Measurements from ENCODE around the gene PPT2. TPM values are rescaled to one million over a fixed set of nuclear protein-coding genes. Genes with fewer than 3 reads are reported as not detected.

Gene PPT2
- total and polyA plus RNA-seq, 2 of the 13 experiments (the other 11 are each of a cell fraction or from before 2014, with no cell fraction given) = 39.2 to 61.8 TPM

- peaks cover 28% of the 10 kb centered on the region for H3K4me1 ChIP-seq (ENCODE audit: insufficient read depth, low read length)
- WGBS (ENCODE audit: low lambda C conversion rate) = 94% methylated on average over 12 of the region's 12 CpGs
- no peaks in the 10 kb centered on the region for H4K20me1 ChIP-seq (ENCODE audit: insufficient read depth, low read length)
- peaks cover 12 to 29% of the 10 kb centered on the region in 2 experiments for H3K36me3 ChIP-seq (replicated peaks in 1 of 2; ENCODE audit: control insufficient read depth in 1 of 2, insufficient read depth in 2 of 2, low read length in 2 of 2)
- H3K9me3 ChIP-seq (ENCODE audit: low read length) = no peaks in the 10 kb centered on the region
- no TSS peak for BruUV-seq (replicated peaks)
- DNase-seq (ENCODE audit: low spot score) (no peak), ATAC-seq (no peak), FAIRE-seq (no peak)
- no peak overlapping the region for H2AFZ ChIP-seq (ENCODE audit: low read length)
- no peak for TF ChIP-seq NFKB2 (CRISPR knock-in tag; IDR thresholded peaks at IDR 0.05; ENCODE audit: borderline replicate concordance)
- TF ChIP-seq ZNF780A (CRISPR knock-in tag; IDR thresholded peaks at IDR 0.05) = no peak
- peak; percentile 54 for TF ChIP-seq RBFOX2 (IDR thresholded peaks at IDR 0.05; ENCODE audit: low read depth, low read length)
- peak; percentile 74; the same call in 1 of the 2 replicates for TF ChIP-seq ZNF770 (CRISPR knock-in tag; IDR thresholded peaks at IDR 0.05)
- TF ChIP-seq ELK4 (CRISPR knock-in tag; IDR thresholded peaks at IDR 0.05; ENCODE audit: borderline replicate concordance) = no peak
- no peak overlapping the region for H3K4me2 ChIP-seq (ENCODE audit: low read depth, low read length)
- intact Hi-C loops (cut with micrococcal nuclease; ENCODE audit: unreplicated experiment) (no loop called here), in situ Hi-C loops (cut with HindIII; ENCODE audit: extremely low pct_ligation_motif_present, low pct_unique_long_range_greater_than_20kb) (no loop called here)
- no peaks in the 10 kb centered on the region; a peak in 1 of 5 replicates for H3K27me3 ChIP-seq (ENCODE audit: control insufficient read depth in 1 of 2, insufficient read depth in 2 of 2, low read length in 2 of 2)
- no peak overlapping the region for H3K27ac ChIP-seq (ENCODE audit: extremely low read length, insufficient read depth, low read length)
- H3K9ac ChIP-seq (ENCODE audit: insufficient read depth, low read depth, low read length) = no peak overlapping the region
- ChIA-PET POLR2A (interaction anchor here (2.0 to 7.1 kb wide), 3 partner anchors 8 to 59 kb away, joined by 4 to 127 read pairs (median 10); partner anchors contain the start of genes AGPAT1, ATF6B and RNF5), CTCF (ENCODE audit: low intra/inter-chr PET ratio, low total read pairs) (no interaction called here)
- H3K4me3 ChIP-seq (replicated peaks in 1 of 3; ENCODE audit: insufficient read depth in 1 of 3, low read depth in 2 of 3, low read length in 3 of 3) = no peak overlapping the region
- H3K79me2 ChIP-seq (ENCODE audit: insufficient read depth, low read length) = peaks cover 15% of the 10 kb centered on the region
Measured at GRCh38 chr6:32187009-32187709, 33.2 kb downstream of the PPT2 start.
